Erythroblast (primary cell): ENCODE measurements around the gene CRACDL.

ENCODE experiments used
- DNase-seq, 2 experiments: peaks; one replicate each; lab custom pipeline; 2025; lab: John Stamatoyannopoulos, UW
- GATA1 ChIP-seq: IDR thresholded peaks from 2 replicates; pipeline ENCODE4 v1.6.1; 2011; ENCODE audit warnings: low read depth, mild to moderate bottlenecking, control low read depth, low read length, moderate library complexity
- POLR2A ChIP-seq: IDR thresholded peaks from 2 replicates; pipeline ENCODE4 v1.6.1; 2011; ENCODE audit warnings: mild to moderate bottlenecking, low read length

CRACDL gene

DNA sequence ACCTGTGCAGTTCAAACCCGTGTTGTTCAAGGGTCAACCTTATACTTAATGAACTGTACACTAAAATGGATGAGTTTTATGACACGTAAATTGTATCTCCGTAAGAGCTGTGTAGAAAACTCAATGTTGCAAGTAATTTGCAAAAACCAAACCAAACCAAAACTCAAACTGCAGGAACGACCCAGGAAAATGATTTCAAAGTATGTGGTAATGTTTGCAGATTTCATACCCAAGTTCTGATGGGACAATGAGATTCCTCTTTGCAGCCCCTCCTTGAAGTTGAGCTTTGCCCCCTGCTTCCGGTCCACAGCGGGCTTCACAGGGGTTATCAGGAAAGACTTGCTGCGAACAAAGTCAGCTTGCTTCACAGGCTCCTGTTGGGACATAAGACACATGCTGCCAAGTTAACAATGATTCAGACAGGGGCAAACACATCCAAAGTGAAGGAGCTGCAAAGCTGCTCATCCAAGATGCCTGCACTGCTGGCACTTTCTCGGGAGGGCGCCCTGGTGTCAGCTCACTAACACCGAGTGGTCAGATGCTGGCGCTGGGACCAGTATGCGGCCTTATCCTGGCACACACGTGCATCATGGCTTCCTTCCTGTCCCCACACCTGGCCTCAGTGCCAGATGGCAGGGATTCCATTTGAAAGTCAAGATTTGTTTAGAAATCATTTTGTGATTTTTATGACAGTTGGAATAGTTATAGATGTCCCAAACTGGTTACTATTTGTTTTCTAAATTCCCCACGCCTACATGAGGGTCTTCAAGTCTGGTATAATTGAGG lies 139.9 kb downstream of the CRACDL start:
- DNase-seq: no peak
- TF ChIP-seq POLR2A (no peak), GATA1 (no peak)

DNA sequence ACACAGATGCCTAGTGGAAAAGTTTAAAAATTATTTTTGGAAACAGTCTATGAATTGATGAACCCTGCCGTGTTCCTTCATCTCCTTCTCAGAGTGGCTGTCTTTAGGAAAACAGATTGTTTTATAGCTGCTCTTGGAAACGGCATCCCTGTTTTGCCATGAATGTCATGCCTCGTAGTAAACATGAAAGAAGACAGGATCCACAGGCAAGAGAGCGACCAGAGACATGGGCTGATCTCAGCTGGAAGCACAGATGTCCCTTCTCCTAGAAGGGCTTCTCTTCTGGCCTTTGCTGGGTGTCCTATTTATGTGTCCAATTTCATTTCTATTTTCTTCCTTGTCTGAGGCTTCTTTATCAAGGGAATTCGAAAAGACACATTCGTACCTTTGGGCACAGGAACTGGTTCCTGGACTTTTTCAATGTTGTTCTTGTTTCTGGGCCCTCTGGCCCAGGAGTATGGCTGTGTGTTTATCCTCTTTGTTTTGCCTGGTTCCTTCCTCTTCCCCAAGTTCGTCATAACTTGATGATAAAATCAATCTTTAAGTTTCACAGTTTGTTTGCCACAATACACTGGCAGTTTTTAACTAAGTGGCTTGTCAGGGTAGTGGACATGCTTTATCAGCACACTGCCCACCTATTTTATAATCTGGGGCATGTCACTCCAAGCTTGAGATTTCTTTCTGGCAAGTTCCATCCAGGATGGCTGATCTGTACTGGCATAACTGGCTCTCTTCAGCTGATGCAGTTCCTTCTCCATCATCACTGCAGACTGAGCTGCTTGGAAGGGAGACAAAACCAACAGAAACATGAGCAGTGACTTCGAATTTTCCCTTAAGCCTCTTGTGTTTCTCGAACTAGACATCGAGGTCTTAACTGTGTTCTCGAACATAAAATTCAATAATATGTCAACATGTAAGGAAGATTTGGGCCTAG lies 141.9 kb downstream of the CRACDL start:
- TF ChIP-seq GATA1: no peak
- TF ChIP-seq POLR2A: no peak
- no peak for DNase-seq

GRCh38 chr2:98793275-98793674 lies 142.8 kb downstream of the CRACDL start:
- TF ChIP-seq GATA1 (no peak), POLR2A (no peak)
- no peak for DNase-seq

- no peak for DNase-seq
- TF ChIP-seq GATA1: no peak
- no peak for TF ChIP-seq POLR2A
These were observed 145.8 kb downstream of the CRACDL start for GRCh38 chr2:98790221-98790620.

DNA sequence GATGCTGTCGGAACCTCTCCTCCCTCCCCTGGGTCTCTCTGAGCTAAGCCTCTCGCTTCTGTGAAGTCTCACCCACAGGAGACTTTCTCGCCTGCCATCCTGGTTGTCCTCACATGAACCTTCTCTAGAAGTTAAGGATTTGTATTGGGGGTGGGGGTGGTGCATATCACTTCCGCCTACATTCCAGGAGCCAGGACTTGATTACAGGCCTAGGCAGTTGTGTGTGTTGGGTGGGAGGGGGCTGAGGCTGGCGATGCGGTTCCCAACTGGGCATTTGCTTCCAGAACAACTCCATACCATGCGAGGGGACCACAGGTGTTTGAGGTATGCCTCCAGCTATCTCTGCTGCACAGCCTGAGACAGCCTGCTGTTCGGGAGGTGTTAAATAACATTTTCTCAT lies 148.3 kb downstream of the CRACDL start:
- TF ChIP-seq GATA1 (no peak), POLR2A (no peak)
- DNase-seq: no peak

- TF ChIP-seq POLR2A: no peak
- DNase-seq: no peak
These were observed 149.8 kb downstream of the CRACDL start for GRCh38 chr2:98786179-98786578.

DNA sequence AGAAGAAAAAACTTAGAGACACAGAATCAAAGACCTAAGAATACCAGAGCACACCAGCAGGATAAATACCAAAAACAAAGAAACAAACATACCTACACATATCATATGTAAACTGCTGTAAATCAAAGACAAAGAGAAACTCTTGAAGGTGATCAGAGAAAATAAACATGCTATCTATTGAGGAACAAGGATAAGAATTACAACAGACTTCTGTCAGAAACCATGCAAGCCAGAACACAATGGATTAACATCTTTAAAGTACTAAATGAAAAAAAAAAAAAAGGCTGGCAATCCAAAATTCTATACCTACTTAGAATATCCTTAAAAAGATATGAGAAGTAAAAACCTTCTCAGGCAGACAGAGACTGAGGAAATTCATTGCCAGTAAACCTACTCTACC lies 153.5 kb downstream of the CRACDL start:
- DNase-seq: no peak
- TF ChIP-seq POLR2A (no peak), GATA1 (no peak)

- no peak for DNase-seq
- no peak for TF ChIP-seq POLR2A
- TF ChIP-seq GATA1: no peak
These were observed 154.2 kb downstream of the CRACDL start for GRCh38 chr2:98781822-98782221.

GRCh38 chr2:98778741-98779483 lies 157.1 kb downstream of the CRACDL start:
- TF ChIP-seq POLR2A (no peak), GATA1 (no peak)
- no peak for DNase-seq

DNA sequence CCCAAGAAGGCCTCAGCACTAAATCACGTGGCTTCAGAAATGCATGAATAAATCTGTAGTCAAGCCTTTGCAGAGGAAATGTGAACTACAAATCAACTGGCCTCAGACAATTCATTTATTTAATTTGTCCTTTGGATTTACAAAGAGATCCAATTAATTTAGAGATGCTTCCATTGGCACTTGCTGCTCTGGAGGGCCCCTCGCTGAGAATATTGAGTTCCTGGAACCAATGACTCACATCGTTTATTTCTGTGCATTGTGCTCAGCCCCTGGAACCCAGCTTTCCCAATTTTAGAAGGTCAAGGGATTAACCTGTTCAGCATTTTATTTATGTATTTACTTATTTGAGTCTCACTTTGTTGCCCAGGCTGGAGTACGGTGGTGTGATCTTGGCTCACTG lies 157.9 kb downstream of the CRACDL start:
- DNase-seq: no peak
- no peak for TF ChIP-seq GATA1
- no peak for TF ChIP-seq POLR2A

- DNase-seq: no peak
- TF ChIP-seq GATA1 (no peak), POLR2A (no peak)
These were observed 158.3 kb downstream of the CRACDL start for GRCh38 chr2:98777710-98778109.

DNA sequence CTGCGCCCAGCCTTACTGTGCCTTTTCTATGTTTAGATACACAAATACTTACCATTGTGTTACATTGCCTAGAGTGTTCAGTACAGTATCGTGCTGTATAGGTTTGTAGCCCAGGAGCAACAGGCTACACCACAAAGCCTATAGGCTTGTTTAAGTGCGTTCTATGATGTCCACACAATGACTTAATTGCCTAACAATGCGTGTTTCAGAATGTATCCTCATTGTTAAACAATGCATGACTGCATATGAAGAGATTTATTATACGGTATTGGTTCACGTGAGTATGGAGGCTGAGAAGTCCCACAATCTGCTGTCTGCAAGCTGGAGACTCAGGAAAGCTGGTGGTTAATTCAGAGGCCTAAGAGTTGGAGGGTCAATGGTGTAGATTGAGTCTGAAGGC lies 158.9 kb downstream of the CRACDL start:
- TF ChIP-seq GATA1: no peak
- TF ChIP-seq POLR2A: no peak

DNA sequence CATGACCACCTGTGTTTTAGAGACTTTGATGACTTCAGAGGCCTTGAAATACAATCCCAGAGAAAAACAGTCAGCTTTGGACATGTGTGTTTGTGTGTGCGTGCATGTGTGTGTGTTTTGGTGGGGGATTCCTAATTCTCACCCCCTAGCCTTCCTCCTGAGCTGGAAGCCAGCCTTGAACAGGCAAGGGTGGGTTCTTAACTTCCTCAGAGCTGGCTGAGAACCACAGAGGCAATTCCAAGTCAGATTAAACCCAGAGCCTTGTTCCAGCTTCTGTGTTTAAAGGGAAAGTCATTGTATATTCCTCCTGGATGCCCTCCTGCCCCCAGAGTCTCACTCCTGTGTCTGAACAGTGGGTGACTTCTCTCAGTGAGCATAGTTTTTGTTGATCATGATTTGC lies 159.9 kb downstream of the CRACDL start:
- no peak for DNase-seq
- no peak for TF ChIP-seq GATA1
- TF ChIP-seq POLR2A: no peak

More for the DNA sequence above, 158.9 kb downstream of the CRACDL start:
- DNase-seq: no peak
